ENCODE results near the gene SHB.

SHB gene

DNA sequence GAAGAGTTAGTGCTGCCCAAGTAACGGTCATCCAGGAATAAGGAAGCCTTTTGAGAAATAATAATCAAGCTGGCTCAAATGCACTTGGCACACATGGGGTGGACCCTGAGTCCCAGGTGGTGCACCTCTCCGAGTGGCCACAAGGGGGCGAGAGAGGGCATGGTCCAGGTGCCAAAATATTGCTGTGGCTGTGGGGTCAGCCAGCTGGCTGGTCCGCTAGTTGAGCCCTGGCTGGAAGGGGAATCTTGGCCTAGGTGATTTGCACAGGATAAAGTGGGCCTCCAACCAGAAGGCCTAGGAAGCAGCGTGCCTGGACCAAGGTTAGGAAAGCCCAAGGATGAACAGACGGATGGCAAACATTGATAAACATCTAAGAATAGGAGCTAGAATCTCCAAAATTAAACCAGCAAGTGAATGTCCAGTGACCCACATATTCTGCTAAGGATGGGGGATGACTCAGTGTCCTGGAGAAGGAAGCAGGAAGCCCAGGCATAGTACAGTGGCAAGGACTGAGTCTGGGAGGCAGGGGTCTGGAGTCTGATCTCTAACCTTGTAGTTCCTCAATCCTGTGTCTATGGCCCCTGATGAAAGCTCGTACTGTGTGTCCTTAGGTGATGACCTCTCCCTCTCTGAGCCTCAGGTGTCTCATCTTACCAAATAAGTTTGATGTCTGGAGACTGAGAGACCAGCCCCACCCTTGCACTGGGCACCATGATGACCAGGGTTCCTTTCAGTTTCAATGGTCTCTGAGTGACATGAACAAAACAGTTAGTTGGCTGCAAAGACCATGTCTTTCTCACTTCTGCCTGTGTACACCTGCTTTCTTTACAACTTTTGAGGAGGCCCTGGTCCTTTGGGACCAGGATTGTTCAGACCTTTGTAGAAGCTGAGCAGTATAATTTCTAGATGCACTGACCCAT lies 19.2 kb upstream of the SHB start:
- peak overlapping the region; percentile 9 for H2AK5ac ChIP-seq (ENCODE audit: low read length, severe bottlenecking)
- 39% methylated on average over 7 of the region's 7 CpGs for WGBS
- H4K8ac ChIP-seq (ENCODE audit: low read length), result no peak overlapping the region
- H2BK5ac ChIP-seq (ENCODE audit: low read depth, low read length, poor library complexity, severe bottlenecking), result no peak overlapping the region
- H3K9ac ChIP-seq (ENCODE audit: low read length), result no peak overlapping the region
- H4K91ac ChIP-seq (ENCODE audit: low read length), result no peak overlapping the region
- no peak overlapping the region for H3K4me3 ChIP-seq (ENCODE audit: insufficient read depth in 1 of 2, low read depth in 1 of 2, low read length in 2 of 2)
- peaks cover 6% of the 10 kb centered on the region for H3K4me1 ChIP-seq (ENCODE audit: control insufficient read depth, insufficient read depth, low read depth, low read length)
- no peaks in the 10 kb centered on the region for H3K27me3 ChIP-seq (ENCODE audit: control insufficient read depth in 1 of 2, insufficient read depth in 1 of 2, low read length in 2 of 2)
- DNase-seq, result peak; percentile 51
- H2BK120ac ChIP-seq (ENCODE audit: low read depth, low read length), result no peak overlapping the region
- H3K23ac ChIP-seq (ENCODE audit: low read length in 2 of 2), result no peak overlapping the region
- H3K14ac ChIP-seq (ENCODE audit: low read length in 2 of 2), result no peak overlapping the region
- H3K36me3 ChIP-seq (ENCODE audit: control insufficient read depth in 1 of 2, insufficient read depth in 2 of 2, low read depth in 1 of 2, low read length in 2 of 2), result no peaks in the 10 kb centered on the region
- H3K79me1 ChIP-seq (replicated peaks; ENCODE audit: low read length, poor library complexity, severe bottlenecking), result no peaks in the 10 kb centered on the region
- H2AFZ ChIP-seq (ENCODE audit: low read depth, low read length), result no peak overlapping the region
- no peak overlapping the region for H3K27ac ChIP-seq (ENCODE audit: low read length, poor library complexity, severe bottlenecking)
- no peak overlapping the region for H2BK15ac ChIP-seq (ENCODE audit: low read depth, poor library complexity, severe bottlenecking)
- peak overlapping the region in 1 of 2 experiments; percentile 31 for H2BK12ac ChIP-seq (ENCODE audit: low read length in 2 of 2)
- H3K4me2 ChIP-seq (ENCODE audit: low read length, poor library complexity, severe bottlenecking), result no peak overlapping the region
- no peaks in the 10 kb centered on the region for H3K9me3 ChIP-seq (ENCODE audit: control insufficient read depth, low read length)
- no peak overlapping the region for H3K18ac ChIP-seq (ENCODE audit: low read depth in 1 of 2, low read length in 2 of 2)
- H3K4ac ChIP-seq (ENCODE audit: low read depth in 1 of 2, low read length in 2 of 2), result no peak overlapping the region

DNA sequence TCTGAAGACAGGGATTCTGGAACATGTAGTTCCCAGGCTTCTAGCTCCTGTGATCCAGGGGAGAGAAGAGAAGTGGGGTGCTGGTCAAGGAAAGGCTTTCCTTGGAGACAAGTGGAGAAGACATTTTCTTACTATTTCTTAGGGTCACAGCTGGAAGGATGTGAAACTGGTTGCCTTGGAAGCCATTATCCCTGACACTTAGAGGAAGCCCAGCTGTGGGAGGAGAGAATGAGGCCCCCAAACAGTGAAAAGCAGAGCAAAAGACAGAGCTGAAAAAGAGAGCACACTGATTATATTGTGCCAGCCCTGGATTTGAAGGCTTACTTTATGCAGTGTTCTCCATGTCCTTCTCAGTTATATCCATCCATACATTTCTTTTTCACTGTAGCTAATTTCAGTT lies 17.5 kb upstream of the SHB start:
- no peak overlapping the region for H3K23ac ChIP-seq (ENCODE audit: low read length in 2 of 2)
- DNase-seq, result no peak
- no peak overlapping the region for H3K4ac ChIP-seq (ENCODE audit: low read depth in 1 of 2, low read length in 2 of 2)
- no peak overlapping the region for H3K18ac ChIP-seq (ENCODE audit: low read depth in 1 of 2, low read length in 2 of 2)
- no peak overlapping the region for H3K27ac ChIP-seq (ENCODE audit: low read length, poor library complexity, severe bottlenecking)
- H4K91ac ChIP-seq (ENCODE audit: low read length), result no peak overlapping the region
- H3K79me1 ChIP-seq (replicated peaks; ENCODE audit: low read length, poor library complexity, severe bottlenecking), result no peaks in the 10 kb centered on the region
- no peak overlapping the region for H3K4me2 ChIP-seq (ENCODE audit: low read length, poor library complexity, severe bottlenecking)
- peaks cover 5% of the 10 kb centered on the region for H3K4me1 ChIP-seq (ENCODE audit: control insufficient read depth, insufficient read depth, low read depth, low read length)
- no peak overlapping the region for H2BK120ac ChIP-seq (ENCODE audit: low read depth, low read length)
- no peaks in the 10 kb centered on the region for H3K27me3 ChIP-seq (ENCODE audit: control insufficient read depth in 1 of 2, insufficient read depth in 1 of 2, low read length in 2 of 2)
- H2BK15ac ChIP-seq (ENCODE audit: low read depth, poor library complexity, severe bottlenecking), result no peak overlapping the region
- no peak overlapping the region for H3K14ac ChIP-seq (ENCODE audit: low read length in 2 of 2)
- H3K9ac ChIP-seq (ENCODE audit: low read length), result no peak overlapping the region
- no peaks in the 10 kb centered on the region for H3K36me3 ChIP-seq (ENCODE audit: control insufficient read depth in 1 of 2, insufficient read depth in 2 of 2, low read depth in 1 of 2, low read length in 2 of 2)
- no peak overlapping the region for H4K8ac ChIP-seq (ENCODE audit: low read length)
- H2BK5ac ChIP-seq (ENCODE audit: low read depth, low read length, poor library complexity, severe bottlenecking), result no peak overlapping the region
- H3K9me3 ChIP-seq (ENCODE audit: control insufficient read depth, low read length), result no peaks in the 10 kb centered on the region
- no peak overlapping the region for H2BK12ac ChIP-seq (ENCODE audit: low read length in 2 of 2)
- H2AK5ac ChIP-seq (ENCODE audit: low read length, severe bottlenecking), result no peak overlapping the region
- no peak overlapping the region for H2AFZ ChIP-seq (ENCODE audit: low read depth, low read length)
- no peak overlapping the region for H3K4me3 ChIP-seq (ENCODE audit: insufficient read depth in 1 of 2, low read depth in 1 of 2, low read length in 2 of 2)

DNA sequence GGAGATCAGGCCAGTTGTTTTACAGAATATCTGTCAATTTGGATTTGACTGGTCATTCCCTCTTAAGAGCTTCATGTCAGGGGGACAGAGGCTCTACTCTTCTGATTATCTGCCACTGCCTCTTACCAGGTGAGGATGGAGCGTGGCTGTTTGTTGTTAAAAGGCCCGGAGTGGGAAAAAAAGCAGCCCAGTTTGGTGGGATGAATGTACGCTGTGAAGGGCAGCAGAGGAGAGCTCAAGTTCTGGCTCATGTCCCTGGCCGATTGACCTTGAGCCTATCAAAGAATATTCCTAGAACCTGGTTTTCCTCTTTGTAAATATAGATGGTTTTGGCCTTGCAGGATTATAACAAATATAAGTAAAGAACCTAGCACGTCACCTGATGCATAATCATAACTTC lies 16.3 kb upstream of the SHB start:
- H2BK12ac ChIP-seq (ENCODE audit: low read length in 2 of 2), result no peak overlapping the region
- no peak overlapping the region for H3K9ac ChIP-seq (ENCODE audit: low read length)
- H2BK5ac ChIP-seq (ENCODE audit: low read depth, low read length, poor library complexity, severe bottlenecking), result no peak overlapping the region
- no peak for DNase-seq
- no peak overlapping the region for H3K23ac ChIP-seq (ENCODE audit: low read length in 2 of 2)
- H3K14ac ChIP-seq (ENCODE audit: low read length in 2 of 2), result no peak overlapping the region
- peaks cover 4% of the 10 kb centered on the region for H3K4me1 ChIP-seq (ENCODE audit: control insufficient read depth, insufficient read depth, low read depth, low read length)
- H2BK120ac ChIP-seq (ENCODE audit: low read depth, low read length), result no peak overlapping the region
- no peak overlapping the region for H2AK5ac ChIP-seq (ENCODE audit: low read length, severe bottlenecking)
- WGBS, result 82% methylated on average over 4 of the region's 5 CpGs
- no peak overlapping the region for H4K8ac ChIP-seq (ENCODE audit: low read length)
- no peak overlapping the region for H2BK15ac ChIP-seq (ENCODE audit: low read depth, poor library complexity, severe bottlenecking)
- no peak overlapping the region for H3K4ac ChIP-seq (ENCODE audit: low read depth in 1 of 2, low read length in 2 of 2)
- H3K79me1 ChIP-seq (replicated peaks; ENCODE audit: low read length, poor library complexity, severe bottlenecking), result no peaks in the 10 kb centered on the region
- no peak overlapping the region for H3K4me3 ChIP-seq (ENCODE audit: insufficient read depth in 1 of 2, low read depth in 1 of 2, low read length in 2 of 2)
- no peaks in the 10 kb centered on the region for H3K9me3 ChIP-seq (ENCODE audit: control insufficient read depth, low read length)
- no peaks in the 10 kb centered on the region for H3K27me3 ChIP-seq (ENCODE audit: control insufficient read depth in 1 of 2, insufficient read depth in 1 of 2, low read length in 2 of 2)
- no peak overlapping the region for H3K27ac ChIP-seq (ENCODE audit: low read length, poor library complexity, severe bottlenecking)
- H3K18ac ChIP-seq (ENCODE audit: low read depth in 1 of 2, low read length in 2 of 2), result no peak overlapping the region
- H3K36me3 ChIP-seq (ENCODE audit: control insufficient read depth in 1 of 2, insufficient read depth in 2 of 2, low read depth in 1 of 2, low read length in 2 of 2), result no peaks in the 10 kb centered on the region
- H2AFZ ChIP-seq (ENCODE audit: low read depth, low read length), result no peak overlapping the region
- no peak overlapping the region for H3K4me2 ChIP-seq (ENCODE audit: low read length, poor library complexity, severe bottlenecking)
- H4K91ac ChIP-seq (ENCODE audit: low read length), result no peak overlapping the region

DNA sequence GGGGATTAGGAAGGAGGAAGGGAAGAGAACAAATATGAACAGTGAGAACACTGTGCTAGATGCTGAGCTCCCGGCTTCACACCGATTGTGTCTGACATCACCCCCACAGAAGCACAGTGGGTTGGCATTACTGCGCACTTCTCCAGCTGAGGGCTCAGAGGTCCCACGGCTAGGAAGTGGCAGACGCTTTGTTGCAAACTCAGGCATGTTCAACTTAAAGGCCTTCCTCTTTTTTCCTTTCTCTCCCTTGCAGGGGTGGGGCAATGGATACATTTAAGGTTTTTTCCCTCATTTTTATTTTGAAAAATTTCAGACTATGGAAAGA lies 15.5 kb upstream of the SHB start:
- H3K23ac ChIP-seq (ENCODE audit: low read length in 2 of 2), result no peak overlapping the region
- no peak for DNase-seq
- H3K18ac ChIP-seq (ENCODE audit: low read depth in 1 of 2, low read length in 2 of 2), result no peak overlapping the region
- no peak overlapping the region for H3K27ac ChIP-seq (ENCODE audit: low read length, poor library complexity, severe bottlenecking)
- H4K8ac ChIP-seq (ENCODE audit: low read length), result peak overlapping the region; percentile 51
- H2BK15ac ChIP-seq (ENCODE audit: low read depth, poor library complexity, severe bottlenecking), result no peak overlapping the region
- H2BK12ac ChIP-seq (ENCODE audit: low read length in 2 of 2), result peak overlapping the region; percentile 14 to 83
- H3K36me3 ChIP-seq (ENCODE audit: control insufficient read depth in 1 of 2, insufficient read depth in 2 of 2, low read depth in 1 of 2, low read length in 2 of 2), result no peaks in the 10 kb centered on the region
- H3K4ac ChIP-seq (ENCODE audit: low read depth in 1 of 2, low read length in 2 of 2), result no peak overlapping the region
- H3K4me2 ChIP-seq (ENCODE audit: low read length, poor library complexity, severe bottlenecking), result no peak overlapping the region
- H3K14ac ChIP-seq (ENCODE audit: low read length in 2 of 2), result no peak overlapping the region
- no peaks in the 10 kb centered on the region for H3K27me3 ChIP-seq (ENCODE audit: control insufficient read depth in 1 of 2, insufficient read depth in 1 of 2, low read length in 2 of 2)
- no peak overlapping the region for H2BK5ac ChIP-seq (ENCODE audit: low read depth, low read length, poor library complexity, severe bottlenecking)
- no peak overlapping the region for H2AK5ac ChIP-seq (ENCODE audit: low read length, severe bottlenecking)
- WGBS, result 98% methylated on average over 4 of the region's 5 CpGs
- H3K9ac ChIP-seq (ENCODE audit: low read length), result no peak overlapping the region
- no peak overlapping the region for H2BK120ac ChIP-seq (ENCODE audit: low read depth, low read length)
- H3K4me3 ChIP-seq (ENCODE audit: insufficient read depth in 1 of 2, low read depth in 1 of 2, low read length in 2 of 2), result no peak overlapping the region
- H4K91ac ChIP-seq (ENCODE audit: low read length), result no peak overlapping the region
- H2AFZ ChIP-seq (ENCODE audit: low read depth, low read length), result no peak overlapping the region
- H3K9me3 ChIP-seq (ENCODE audit: control insufficient read depth, low read length), result no peaks in the 10 kb centered on the region
- H3K4me1 ChIP-seq (ENCODE audit: control insufficient read depth, insufficient read depth, low read depth, low read length), result peaks cover 4% of the 10 kb centered on the region
- peaks cover 2% of the 10 kb centered on the region for H3K79me1 ChIP-seq (replicated peaks; ENCODE audit: low read length, poor library complexity, severe bottlenecking)

All from mesenchymal stem cell (in vitro differentiated cells and primary cell).